HG03354 (cell line): ENCODE data around the gene SLC4A9.

Experiments used
- ATAC-seq: cut with Tn5 transposase; IDR thresholded peaks from one replicate; pipeline ENCODE4 v1.9.1; 2021; ENCODE audit warnings: mild to moderate bottlenecking; ENCODE audit not compliant: unreplicated experiment, poor library complexity, severe bottlenecking

Gene SLC4A9

DNA sequence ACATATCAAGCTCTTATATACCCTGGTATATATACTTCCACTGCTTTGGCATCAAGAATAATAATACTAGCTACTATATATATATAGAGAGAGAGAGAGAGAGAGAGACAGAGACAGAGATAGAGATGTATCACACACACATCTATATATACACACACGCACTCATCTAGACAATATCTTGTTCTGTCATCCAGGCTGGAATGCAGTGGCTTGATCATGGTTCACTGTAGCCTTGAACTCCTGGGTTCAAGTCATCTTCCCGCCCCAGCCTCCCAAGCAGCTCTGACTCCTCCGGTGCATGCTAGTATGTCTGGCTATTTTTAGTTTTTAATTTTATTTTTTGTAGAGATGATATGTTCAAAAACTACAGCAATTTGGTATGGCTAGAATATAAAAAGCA is 64.1 kb downstream of the SLC4A9 start:
- no peak for ATAC-seq
